Right cardiac atrium (tissue), 5 donors: ENCODE results near the gene JMY. TPM values are rescaled to one million over a fixed set of nuclear protein-coding genes. Genes with fewer than 3 reads are reported as not detected.

ENCODE experiments used
- ATAC-seq, 2 donors: fragments of 200-7000 bp; cut with Tn5 transposase; one replicate each; pipeline versions ENCODE4 v1.8.0 to v1.9.1; 2020; ENCODE audit warnings: moderate library complexity in 2 of 2, mild to moderate bottlenecking in 1 of 2
- DNase-seq, 3 donors: peaks; one replicate each; pipeline ENCODE4 v3.0.0-alpha.2; 2020
- H3K27ac ChIP-seq: one replicate; pipeline ENCODE4 v1.5.1; 2013; ENCODE audit warnings: mild to moderate bottlenecking, low read length, control low read depth, moderate library complexity
- H3K27me3 ChIP-seq: one replicate; pipeline ENCODE4 v1.6.1; 2013; ENCODE audit not compliant: control insufficient read depth, insufficient read depth
- H3K4me1 ChIP-seq: one replicate; pipeline ENCODE4 v1.6.1; 2013; ENCODE audit warnings: low read length; ENCODE audit not compliant: control insufficient read depth, insufficient read depth
- H3K4me3 ChIP-seq: one replicate; pipeline ENCODE4 v1.5.1; 2013; ENCODE audit warnings: low read length, control low read depth
- H3K9me3 ChIP-seq: one replicate; pipeline ENCODE4 v1.6.1; 2013; ENCODE audit warnings: low read length; ENCODE audit not compliant: control insufficient read depth
- WGBS: extraction: QIAGEN DNeasy Blood & Tissue Kit; methylation state at CpG from one replicate; pipeline ENCODE4 v1.1.7; 2013; 5-methylcytosine and 5-hydroxymethylcytosine counted together
- intact Hi-C, 4 donors: fragments of 100-400 bp; cut with DNase I; formaldehyde crosslinking; loops; one replicate each; pipeline versions ENCODE4 v1.11.0 to v1.14.0; 2022 to 2023
- polyA plus RNA-seq: library from polyadenylated mRNA; stranded (reverse); fragments of 200-250 nt; gene quantifications from one replicate; pipeline ENCODE4 v1.2.3, GENCODE V29; 2013
- total RNA-seq, 4 donors: library from RNA; stranded (reverse); fragmentation: NEBNext Ultra II Directional; extraction: Animal tissue kit (Norgen Biotek cat#: 25700); gene quantifications; one replicate each; pipeline ENCODE4 v1.2.1, GENCODE V29; 2021
- donor health status: healthy with polysubstance abuse.
- donor health status: DM: no; HTN: yes; CAD: no.
- donor health status: DM: no; HTN: no; CAD: no.
- donor health status: DM: no; HTN: yes; CAD: no; lungs with severe emphysema.
- donor health status: DM: yes; HTN: yes; CAD: no.

The JMY gene
- total and polyA plus RNA-seq, 5 donors, result 4.1 to 14.5 (median 10.6) TPM

DNA sequence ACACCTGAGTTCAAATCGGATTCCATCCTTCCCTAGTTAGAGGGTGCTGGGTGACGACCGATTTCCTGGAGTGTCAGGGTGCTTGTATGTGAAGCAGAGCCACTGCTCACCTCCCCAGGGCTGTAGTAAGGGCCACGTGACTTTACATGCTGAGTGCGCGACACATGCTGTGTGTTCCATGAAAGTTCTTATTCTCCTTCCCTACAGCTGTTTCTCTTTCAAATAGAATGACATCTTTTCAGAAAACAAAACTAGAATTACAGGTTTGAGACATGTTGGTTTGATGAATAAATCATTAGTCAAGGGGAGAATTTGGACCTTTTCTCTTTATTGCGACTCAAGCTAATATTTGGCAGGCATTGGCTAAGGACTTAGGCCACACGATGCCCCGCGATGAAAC, 113.1 kb downstream of the JMY start:
- H3K27ac ChIP-seq, result no peak overlapping the region
- DNase-seq (no peak), ATAC-seq (no peak)
- H3K4me3 ChIP-seq, result no peak overlapping the region
- intact Hi-C loops, result no loop called here
- H3K9me3 ChIP-seq, result no peaks in the 10 kb centered on the region
- H3K27me3 ChIP-seq, result no peaks in the 10 kb centered on the region
- no peaks in the 10 kb centered on the region for H3K4me1 ChIP-seq
- WGBS, result 88% methylated on average over 10 of the region's 10 CpGs

DNA sequence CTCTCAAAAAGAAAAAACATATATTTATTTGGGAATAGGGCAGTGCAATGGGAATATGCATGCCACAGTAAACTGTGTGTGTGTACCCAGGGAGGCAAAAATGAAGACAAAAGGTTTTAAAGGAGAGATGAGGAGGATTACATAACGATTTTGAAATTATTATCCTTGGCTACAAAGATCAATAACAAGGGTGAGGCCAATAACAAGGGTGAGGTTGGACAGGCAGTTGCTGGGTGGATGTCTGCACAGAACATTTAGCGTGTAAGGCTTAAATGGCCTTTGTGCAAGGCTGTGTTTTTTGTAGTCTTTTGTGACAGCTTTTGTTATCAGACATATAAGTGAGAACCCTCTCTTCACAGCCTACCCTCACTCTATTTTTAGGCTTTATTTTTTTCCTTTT, 114.0 kb downstream of the JMY start:
- Histone ChIP-seq H3K27me3 (no peaks in the 10 kb centered on the region), H3K4me1 (no peaks in the 10 kb centered on the region), H3K27ac (no peak overlapping the region), H3K9me3 (no peaks in the 10 kb centered on the region), H3K4me3 (no peak overlapping the region)
- no peak for DNase-seq
- ATAC-seq, result no peak
- intact Hi-C loops, result no loop called here
- WGBS, result 86% methylated on average over 2 of the region's 2 CpGs

DNA sequence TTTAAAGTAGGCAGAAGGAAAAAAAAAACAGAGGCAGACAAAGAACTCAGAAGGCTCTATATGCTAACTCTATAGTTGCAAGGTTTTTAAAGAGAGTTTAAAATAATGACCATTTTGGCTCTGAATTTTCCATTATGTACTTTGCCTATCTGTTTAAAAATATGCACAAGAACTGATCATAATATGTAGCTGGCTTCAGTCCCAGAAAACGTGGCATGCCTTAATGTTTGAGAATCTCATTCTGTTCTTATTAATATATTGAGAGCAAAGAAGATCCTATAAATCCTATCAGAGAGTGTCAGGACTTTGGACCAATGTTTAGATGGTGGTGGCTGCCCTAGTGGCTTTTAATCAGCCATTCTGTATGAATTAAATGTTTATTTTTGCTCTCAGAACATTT, 121.5 kb downstream of the JMY start:
- Histone ChIP-seq H3K4me3 (no peak overlapping the region), H3K9me3 (no peaks in the 10 kb centered on the region), H3K4me1 (no peaks in the 10 kb centered on the region), H3K27me3 (no peaks in the 10 kb centered on the region), H3K27ac (no peak overlapping the region)
- no peak for ATAC-seq
- no peak for DNase-seq
- intact Hi-C loops, result no loop called here
- WGBS, result 11% methylated on average over 1 of the region's 1 CpG

Other genes starting within 250 kb of the JMY start
- gene DMGDH, start 166.5 kb upstream of the JMY start, total RNA-seq, result 1 to 10 TPM; 4.3 to 7.0 (median 5.0) TPM
- gene DMGDH, start 166.5 kb upstream of the JMY start, polyA plus RNA-seq, result 1.9 TPM
- gene BHMT2, start 166.4 kb upstream of the JMY start, total RNA-seq, result 10 to 100 TPM; 16.4 to 40.3 (median 20.0) TPM
- gene BHMT2, start 166.4 kb upstream of the JMY start, polyA plus RNA-seq, result 21.8 TPM
- under 1 TPM in 3 of 4 donors, not detected in 1; 0.14 to 0.44 (median 0.28) TPM for gene BHMT, start 124.3 kb upstream of the JMY start, total RNA-seq
- gene BHMT, start 124.3 kb upstream of the JMY start, polyA plus RNA-seq, result 0.07 TPM